NCI-H524 (cell line): ENCODE measurements around the gene SSTR3.
A peak's percentile ranks its signal among the peaks of the same experiment; 100 is the strongest.
"Not testable (repeated sequence)": the region's sequence is repeated elsewhere in the genome, so short reads cannot be mapped to it uniquely, and the experiment has no call there.

Source experiments
- DNase-seq, 2 experiments: peaks; one replicate each; lab custom pipeline; 2025; lab: John Stamatoyannopoulos, UW

SSTR3 gene

GRCh38 chr22:37212174-37212906, at the start of gene SSTR3:
TSS of gene SSTR3 (minus strand) at chr22:37212477. CDS start at chr22:37207803, 4,674 bp downstream.
- DNase-seq = peak; percentile 52 to 70

DNA sequence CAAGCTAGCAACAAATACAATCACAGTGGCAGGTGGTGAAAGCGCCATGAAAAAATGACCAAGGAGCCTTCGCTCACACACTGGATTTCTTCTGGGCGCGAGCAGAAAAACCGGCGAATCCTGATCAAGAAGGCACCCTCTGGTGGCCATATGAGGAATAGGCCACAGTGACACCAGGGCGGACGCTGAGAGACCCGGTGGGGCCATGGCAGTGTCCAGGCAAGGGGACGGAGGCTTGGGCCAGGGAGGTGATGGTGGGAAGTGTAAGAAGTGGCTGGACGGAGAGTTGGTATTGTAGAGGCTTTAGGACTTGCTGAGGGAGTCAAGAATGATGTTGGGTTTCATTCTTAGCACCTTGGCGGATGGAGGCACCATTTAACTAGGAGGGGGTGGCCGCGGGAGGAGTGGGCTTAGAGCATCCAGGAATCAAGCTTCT, 48.6 kb upstream of the SSTR3 start:
- DNase-seq = peak; percentile 45 to 66

GRCh38 chr22:37260155-37260795, 48.0 kb upstream of the SSTR3 start:
- DNase-seq = peak in 1 of 2 experiments; percentile 15

GRCh38 chr22:37259540-37260029, 47.3 kb upstream of the SSTR3 start:
- DNase-seq = peak; percentile 57 to 81

DNA sequence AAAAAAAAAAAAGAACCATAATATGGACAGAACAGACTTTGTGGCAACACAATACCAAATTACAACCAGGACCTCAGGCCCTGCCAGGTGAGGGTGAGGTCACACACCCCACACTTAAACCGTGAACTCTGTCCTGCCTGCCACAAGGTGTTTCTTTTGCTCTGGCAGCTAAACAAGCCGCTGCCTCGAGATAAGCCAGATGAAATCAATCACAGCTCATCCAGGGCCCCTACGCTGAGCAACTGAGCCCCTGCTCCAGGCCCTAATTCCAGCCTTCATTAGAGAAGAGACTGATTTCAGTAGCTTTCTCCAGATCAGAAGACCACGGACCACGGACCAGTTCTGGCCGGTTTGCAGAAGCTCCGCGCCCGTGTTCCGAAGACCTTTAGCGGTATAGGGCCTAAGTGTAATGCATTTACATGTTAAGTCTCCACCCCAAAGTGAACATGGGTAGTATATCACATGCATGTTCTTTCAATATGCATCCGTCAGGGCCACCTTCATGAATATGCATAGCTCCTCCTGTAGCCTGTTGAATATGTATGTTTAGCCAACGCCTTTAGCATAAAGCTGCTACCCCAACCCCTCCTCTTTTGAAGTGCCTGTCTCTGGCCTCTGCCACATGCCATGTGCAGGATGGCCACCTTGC, 46.6 kb upstream of the SSTR3 start:
- DNase-seq = peak in 1 of 2 experiments; percentile 39

- DNase-seq = no peak
These were observed 45.9 kb upstream of the SSTR3 start for GRCh38 chr22:37258005-37258752.

DNA sequence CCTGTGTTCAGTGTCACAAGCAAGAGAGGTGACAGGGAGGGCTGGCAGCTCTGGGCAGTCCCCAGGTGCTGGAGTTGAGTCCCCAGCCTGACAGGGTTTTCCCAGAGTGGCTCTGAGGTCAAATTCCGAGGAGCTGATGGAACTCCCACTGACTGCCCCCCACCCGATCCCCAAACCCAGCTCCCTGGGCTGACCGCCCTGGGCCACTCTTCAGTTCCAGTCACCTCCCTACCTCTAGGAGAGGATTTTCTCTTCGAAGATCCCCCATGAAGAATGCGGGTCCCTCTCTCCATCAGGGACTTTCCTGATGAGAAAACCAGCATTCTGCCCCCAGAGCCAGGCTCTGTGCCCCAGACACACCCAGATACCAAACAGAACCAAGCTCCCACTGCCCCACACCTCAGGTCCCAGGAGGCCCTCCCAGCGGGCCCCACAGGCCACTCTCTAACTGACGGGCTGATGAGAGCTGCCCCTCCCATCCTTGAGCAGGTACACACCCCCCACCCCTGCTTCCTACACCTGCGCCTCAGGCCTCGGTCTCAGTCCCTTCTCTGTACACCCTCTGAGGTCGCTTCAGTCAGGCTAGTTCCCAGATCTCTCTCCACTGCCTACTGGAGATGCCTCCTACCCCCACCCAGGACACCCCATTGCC, 43.9 kb upstream of the SSTR3 start:
- no peak for DNase-seq

DNA sequence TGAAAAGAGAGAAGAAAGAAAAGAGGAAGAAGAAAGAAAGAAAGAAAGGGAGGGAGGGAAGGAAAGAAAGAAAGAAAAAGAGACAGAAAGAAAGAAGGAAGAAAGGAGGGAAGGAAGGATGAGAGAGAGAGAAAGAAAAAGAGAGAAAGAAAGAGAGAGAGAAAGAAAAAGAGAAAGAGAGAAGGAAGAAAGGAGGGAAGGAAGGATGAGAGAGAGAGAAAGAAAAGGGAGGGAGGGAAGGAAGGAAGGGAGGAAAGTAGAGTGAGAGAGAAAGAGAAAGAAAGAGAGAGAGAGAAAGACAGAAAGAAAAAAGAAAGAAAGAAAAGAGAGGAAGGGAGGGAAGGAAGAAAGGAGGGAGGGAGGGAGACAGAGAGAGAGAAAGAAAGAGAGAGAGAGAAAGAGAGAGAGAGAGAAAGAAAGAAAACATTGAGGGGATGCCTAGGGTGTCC, 43.3 kb upstream of the SSTR3 start:
- DNase-seq = no peak

DNA sequence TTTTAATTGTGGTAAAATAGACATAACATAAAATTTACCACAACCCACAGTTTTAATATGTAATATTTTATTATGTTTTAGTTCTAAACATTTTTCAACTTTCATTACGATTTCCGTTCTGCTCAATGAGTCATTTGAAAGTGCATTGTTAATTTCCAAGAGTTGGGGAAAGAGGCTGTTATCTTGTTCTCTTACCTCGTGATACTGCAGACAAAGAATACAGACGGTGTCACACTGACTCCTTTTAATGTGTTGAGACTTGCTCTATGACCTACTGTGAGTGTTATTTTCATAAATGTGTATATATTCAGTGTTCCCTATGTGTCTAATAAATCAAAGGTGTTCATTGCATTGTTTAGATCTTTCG, 42.6 kb upstream of the SSTR3 start:
- DNase-seq = no peak

DNA sequence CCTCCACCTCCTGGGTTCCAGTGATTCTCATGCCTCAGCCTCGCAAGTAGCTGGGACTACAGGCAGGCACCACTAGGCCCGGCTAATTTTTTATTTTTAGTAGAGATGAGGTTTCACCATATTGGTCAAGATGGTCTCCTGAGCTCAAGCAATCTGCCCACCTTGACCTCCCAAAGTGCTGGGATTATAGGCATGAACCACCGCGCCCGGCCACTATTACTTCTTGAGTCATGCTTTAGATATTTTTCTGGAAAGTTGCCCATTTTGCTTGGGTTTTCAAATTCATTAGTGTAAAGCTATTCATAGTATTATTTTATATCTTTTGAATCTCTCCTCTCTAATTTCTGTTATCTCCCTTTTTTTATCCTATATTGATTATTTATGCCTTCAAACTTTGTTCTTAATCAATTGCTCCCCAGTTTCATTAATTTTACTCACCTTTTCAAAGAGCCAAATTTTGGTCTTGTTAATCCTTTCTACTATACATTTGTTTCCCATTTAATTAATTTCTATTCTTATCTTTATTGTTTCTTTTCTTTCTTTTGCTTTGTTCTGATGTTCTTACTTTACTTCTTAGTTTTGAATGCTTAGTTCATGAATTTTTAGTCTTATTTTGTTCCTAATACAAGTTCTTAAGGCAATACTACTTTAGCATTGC, 42.1 kb upstream of the SSTR3 start:
- DNase-seq = no peak

GRCh38 chr22:37253126-37253660, 40.9 kb upstream of the SSTR3 start:
- DNase-seq = peak in 1 of 2 experiments; percentile 52

DNA sequence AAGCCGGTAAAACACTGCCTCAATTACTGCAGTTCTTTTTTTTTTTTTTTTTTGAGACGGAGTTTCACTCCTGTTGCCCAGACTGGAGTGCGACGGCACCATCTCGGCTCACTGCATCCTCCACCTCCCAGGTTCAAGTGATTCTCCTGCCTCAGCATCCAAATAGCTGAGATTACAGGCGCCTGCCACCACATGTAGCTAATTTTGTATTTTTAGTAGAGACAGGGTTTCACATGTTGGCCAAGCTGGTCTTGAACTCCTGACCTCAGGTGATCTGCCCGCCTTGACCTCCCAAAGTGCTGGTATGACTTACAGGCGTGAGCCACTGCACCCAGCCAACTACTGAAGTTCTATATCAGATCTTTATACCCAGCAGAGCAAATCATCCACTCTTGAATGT, 39.6 kb upstream of the SSTR3 start:
- DNase-seq = not testable (repeated sequence)

- DNase-seq = no peak
These were observed 37.7 kb upstream of the SSTR3 start for GRCh38 chr22:37249986-37250385.

GRCh38 chr22:37248251-37248650, 36.0 kb upstream of the SSTR3 start:
- no peak for DNase-seq

DNA sequence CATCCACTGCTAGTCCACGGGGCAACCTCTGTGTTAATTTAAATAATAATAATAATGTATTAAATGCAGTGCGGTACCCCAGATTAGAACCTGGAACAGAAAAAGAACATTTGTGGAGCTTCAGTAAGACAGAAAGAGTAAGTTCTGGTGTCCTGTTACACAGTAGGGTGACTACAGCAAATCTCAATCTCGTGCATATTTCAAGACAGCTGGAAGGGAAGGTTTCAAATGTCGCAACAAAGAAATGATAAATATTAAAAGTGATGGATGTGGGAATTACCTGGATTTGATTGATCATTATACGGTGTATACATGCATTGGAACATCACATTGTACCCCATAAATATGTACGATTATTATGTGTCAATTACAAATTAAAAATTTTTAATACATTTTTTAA, 33.5 kb upstream of the SSTR3 start:
- peak in 1 of 2 experiments; percentile 10 for DNase-seq

GRCh38 chr22:37244922-37245722, 32.8 kb upstream of the SSTR3 start:
- DNase-seq = no peak

GRCh38 chr22:37244114-37244921, 32.0 kb upstream of the SSTR3 start, which contains the start of gene RAC2:
TSS of gene RAC2 (minus strand) at chr22:37244269. CDS start at chr22:37244148, 121 bp downstream.
- DNase-seq = peak; percentile 19 to 63

DNA sequence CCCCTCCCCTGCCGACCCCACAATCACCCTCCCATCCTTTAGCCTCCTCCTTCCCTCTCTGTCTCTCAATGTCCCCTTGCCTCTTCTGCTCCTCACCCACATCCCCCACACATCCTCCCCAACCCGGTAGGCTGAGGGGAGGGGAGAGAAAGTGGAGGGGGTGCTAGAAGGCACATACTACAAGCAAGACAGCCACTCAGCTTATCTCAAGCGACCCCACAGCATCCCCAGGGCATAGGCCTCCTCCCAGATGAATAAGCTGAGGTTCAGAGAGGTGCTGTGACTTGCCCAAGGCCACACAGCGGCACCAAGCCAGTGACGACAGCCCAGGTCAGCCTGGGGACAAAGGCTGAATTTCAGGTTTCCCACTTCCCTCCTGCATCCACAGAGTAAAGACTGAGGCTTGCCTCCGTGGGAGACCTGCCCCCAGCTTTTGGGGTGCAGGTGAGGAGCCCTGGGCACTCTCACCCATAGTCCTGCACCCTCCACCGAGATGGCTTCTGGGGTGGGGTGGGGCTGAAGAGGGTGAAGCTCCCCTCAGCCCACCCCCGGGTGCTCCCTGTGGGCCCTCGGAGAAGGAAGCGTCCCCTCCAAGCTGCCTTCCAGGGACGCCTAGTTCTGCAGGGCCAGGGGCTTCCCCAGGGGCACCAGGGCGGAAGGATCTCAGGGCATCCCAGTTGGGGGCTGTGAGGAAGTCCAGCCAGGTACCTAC, 31.3 kb upstream of the SSTR3 start:
- DNase-seq = no peak
